Stimulated activated CD4-positive, alpha-beta T cell treated with anti-CD3 and anti-CD28 coated beads, TNF-alpha, amount 100 ng/mL, for 24 hours (primary cell): ENCODE data around the gene DGKI.

Experiments used
- DNase-seq, 3 experiments: peaks; one replicate each; pipeline ENCODE4 v3.0.0-alpha.2; 2020; ENCODE audit warnings: low read depth in 3 of 3

The DGKI gene

GRCh38 chr7:137539111-137539715 lies 307.6 kb downstream of the DGKI start:
- no peak for DNase-seq

- DNase-seq = no peak
These were observed 308.4 kb downstream of the DGKI start for GRCh38 chr7:137538361-137538762.

GRCh38 chr7:137535579-137535978 lies 311.2 kb downstream of the DGKI start:
- DNase-seq = no peak

- no peak for DNase-seq
These were observed 315.1 kb downstream of the DGKI start for GRCh38 chr7:137531671-137532070.

- no peak for DNase-seq
These were observed 319.1 kb downstream of the DGKI start for GRCh38 chr7:137527634-137528033.

- DNase-seq = no peak
These were observed 323.6 kb downstream of the DGKI start for GRCh38 chr7:137523171-137523570.

- DNase-seq = no peak
These were observed 325.3 kb downstream of the DGKI start for GRCh38 chr7:137521451-137521850.

- DNase-seq = no peak
These were observed 326.8 kb downstream of the DGKI start for GRCh38 chr7:137519947-137520346.

- DNase-seq = no peak
These were observed 327.5 kb downstream of the DGKI start for GRCh38 chr7:137519181-137519691.

GRCh38 chr7:137513091-137513490 lies 333.7 kb downstream of the DGKI start:
- no peak for DNase-seq

GRCh38 chr7:137507096-137507495 lies 339.7 kb downstream of the DGKI start:
- no peak for DNase-seq

- DNase-seq = no peak
These were observed 340.7 kb downstream of the DGKI start for GRCh38 chr7:137506031-137506430.

GRCh38 chr7:137501562-137501961 lies 345.2 kb downstream of the DGKI start:
- DNase-seq = no peak

- no peak for DNase-seq
These were observed 353.9 kb downstream of the DGKI start for GRCh38 chr7:137492889-137493288.

- no peak for DNase-seq
These were observed 356.9 kb downstream of the DGKI start for GRCh38 chr7:137489880-137490279.

- no peak for DNase-seq
These were observed 358.7 kb downstream of the DGKI start for GRCh38 chr7:137488038-137488437.

- no peak for DNase-seq
These were observed 361.0 kb downstream of the DGKI start for GRCh38 chr7:137485818-137486217.

GRCh38 chr7:137484326-137484725 lies 362.4 kb downstream of the DGKI start:
- DNase-seq = no peak

- no peak for DNase-seq
These were observed 364.3 kb downstream of the DGKI start for GRCh38 chr7:137482466-137482865.

GRCh38 chr7:137480824-137481365 lies 365.9 kb downstream of the DGKI start:
- no peak for DNase-seq

GRCh38 chr7:137480401-137480800 lies 366.4 kb downstream of the DGKI start:
- no peak for DNase-seq

GRCh38 chr7:137476937-137477336 lies 369.8 kb downstream of the DGKI start:
- no peak for DNase-seq

- DNase-seq = no peak
These were observed 370.8 kb downstream of the DGKI start for GRCh38 chr7:137475966-137476365.

- DNase-seq = no peak
These were observed 372.2 kb downstream of the DGKI start for GRCh38 chr7:137474540-137475026.
